Measurements from ENCODE around the gene ANKEF1.

DNA sequence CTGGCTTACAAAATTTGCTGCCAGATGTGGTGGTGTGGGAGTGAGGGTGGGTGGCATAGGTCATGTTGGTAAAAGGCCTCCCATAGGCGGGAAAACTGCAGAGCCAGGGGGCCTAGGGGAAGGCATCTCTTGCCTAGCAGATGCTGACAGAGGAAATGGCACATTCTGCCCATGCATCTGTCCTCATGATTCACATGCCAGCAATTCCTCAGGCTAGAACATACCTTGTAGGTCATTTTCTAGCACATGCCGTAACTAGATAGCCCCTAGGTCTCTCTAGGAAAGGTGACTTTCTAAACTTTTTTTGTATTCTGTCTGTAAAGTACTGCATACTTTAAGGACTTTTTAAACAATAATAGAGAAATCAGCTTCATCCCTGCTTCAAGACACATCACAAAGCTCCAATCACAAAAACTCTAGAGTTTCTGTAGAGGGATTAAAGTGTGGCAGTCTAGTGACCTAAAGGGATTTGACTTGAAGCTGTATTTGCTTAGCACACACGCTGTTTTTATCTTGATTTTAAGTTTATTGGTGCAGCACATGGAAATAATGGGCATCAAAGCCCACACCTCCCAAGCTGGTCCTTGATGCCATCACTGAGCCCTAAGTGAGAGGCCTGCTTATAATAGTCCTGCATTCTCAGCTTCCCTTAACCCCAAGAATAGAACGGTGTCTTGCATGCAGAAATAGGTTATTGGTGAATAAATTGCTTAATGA, 55.2 kb downstream of the ANKEF1 start:
- TF ChIP-seq CTCF (IDR thresholded peaks at IDR 0.05) (no peak), POLR2A (IDR thresholded peaks at IDR 0.05) (no peak), EP300 (IDR thresholded peaks at IDR 0.05) (no peak)
